Mononuclear cell (primary cell): ENCODE measurements around the gene MSANTD1. TPM values are rescaled to one million over a fixed set of nuclear protein-coding genes. Genes with fewer than 3 reads are reported as not detected.

Source experiments
- H3K27me3 ChIP-seq: 2 replicates; pipeline ENCODE4 v1.6.0; 2011; ENCODE audit warnings: low read length, control low read depth; ENCODE audit not compliant: insufficient read depth
- H3K4me1 ChIP-seq: 2 replicates; pipeline ENCODE4 v1.5.1; 2011; ENCODE audit warnings: mild to moderate bottlenecking, low read length, control low read depth; ENCODE audit not compliant: insufficient read depth
- H3K4me3 ChIP-seq: 2 replicates; pipeline ENCODE4 v1.5.1; 2011; ENCODE audit warnings: mild to moderate bottlenecking, low read length, moderate library complexity
- H3K9me3 ChIP-seq: 2 replicates; pipeline ENCODE4 v1.5.1; 2011; ENCODE audit warnings: low read depth, mild to moderate bottlenecking, control low read depth, low read length
- total RNA-seq: library from RNA; depleted of rRNA; stranded (reverse); fragments of >200 nt; gene quantifications from one replicate; pipeline ENCODE4 v1.2.3, GENCODE V29; 2012

Gene MSANTD1
- total RNA-seq, 1 donor, result 0.63 TPM

DNA sequence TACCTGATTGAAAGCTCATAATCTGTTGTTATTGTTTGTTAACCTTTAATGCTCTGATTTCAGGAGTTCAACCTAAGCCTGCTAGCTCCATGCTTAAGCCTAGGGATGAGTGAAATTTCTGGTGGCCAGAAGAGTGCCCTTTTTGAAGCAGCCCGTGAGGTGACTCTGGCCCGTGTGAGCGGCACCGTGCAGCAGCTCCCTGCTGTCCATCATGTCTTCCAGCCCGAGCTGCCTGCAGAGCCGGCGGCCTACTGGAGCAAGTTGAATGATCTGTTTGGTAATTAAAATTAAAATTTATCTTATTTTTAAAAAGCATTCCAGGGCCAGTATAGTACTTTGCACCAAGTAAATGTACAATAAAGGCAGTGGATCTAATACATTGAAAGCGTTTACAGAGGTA, 37.1 kb upstream of the MSANTD1 start:
- no peaks in the 10 kb centered on the region for H3K9me3 ChIP-seq
- no peaks in the 10 kb centered on the region for H3K27me3 ChIP-seq
- peaks cover 5% of the 10 kb centered on the region for H3K4me1 ChIP-seq
- no peak overlapping the region for H3K4me3 ChIP-seq

DNA sequence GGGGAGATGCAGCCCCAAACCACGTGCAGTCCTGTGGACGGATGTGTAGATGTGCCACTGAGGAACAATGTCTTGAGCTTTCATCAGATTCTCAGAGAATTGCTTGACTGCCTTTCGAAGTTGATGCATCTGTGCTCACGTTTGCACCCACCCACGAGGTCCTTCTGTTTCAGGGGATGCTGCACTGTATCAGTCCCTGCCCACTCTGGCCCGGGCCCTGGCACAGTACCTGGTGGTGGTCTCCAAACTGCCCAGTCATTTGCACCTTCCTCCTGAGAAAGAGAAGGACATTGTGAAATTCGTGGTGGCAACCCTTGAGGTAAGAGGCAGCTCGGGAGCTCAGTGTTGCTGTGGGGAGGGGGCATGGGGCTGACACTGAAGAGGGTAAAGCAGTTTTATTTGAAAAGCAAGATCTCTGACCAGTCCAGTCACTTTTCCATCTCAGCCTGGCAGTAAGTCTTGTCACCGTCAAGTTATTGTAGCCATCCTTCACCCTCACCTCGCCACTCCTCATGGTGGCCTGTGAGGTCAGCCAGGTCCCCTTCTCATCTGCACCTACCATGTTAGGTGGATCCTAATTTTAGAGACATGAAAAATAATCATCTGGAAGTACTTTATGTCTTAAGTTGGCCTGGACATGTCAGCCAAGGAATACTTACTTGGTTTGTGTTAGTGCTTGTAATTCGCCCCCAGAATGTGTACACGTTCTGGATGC, 36.4 kb upstream of the MSANTD1 start:
- Histone ChIP-seq H3K9me3 (no peaks in the 10 kb centered on the region), H3K27me3 (no peaks in the 10 kb centered on the region), H3K4me1 (peaks cover 3% of the 10 kb centered on the region), H3K4me3 (no peak overlapping the region)

DNA sequence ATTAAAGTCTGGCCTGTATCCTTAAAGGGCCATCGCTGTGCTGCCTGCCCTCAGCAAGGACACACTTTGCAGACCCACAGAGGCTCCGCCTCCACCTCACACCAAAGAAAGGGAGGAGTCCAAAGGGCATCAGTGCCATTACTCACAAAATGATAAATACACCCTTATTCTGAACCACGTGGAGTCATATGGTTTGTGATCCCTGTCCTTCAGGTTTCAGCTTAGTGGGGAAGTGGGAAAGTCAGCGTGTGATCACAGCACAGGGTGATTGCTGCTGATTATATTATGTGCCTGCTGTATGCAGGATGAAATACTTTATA, 35.9 kb upstream of the MSANTD1 start:
- Histone ChIP-seq H3K4me3 (no peak overlapping the region), H3K27me3 (no peaks in the 10 kb centered on the region), H3K4me1 (no peaks in the 10 kb centered on the region), H3K9me3 (no peaks in the 10 kb centered on the region)

DNA sequence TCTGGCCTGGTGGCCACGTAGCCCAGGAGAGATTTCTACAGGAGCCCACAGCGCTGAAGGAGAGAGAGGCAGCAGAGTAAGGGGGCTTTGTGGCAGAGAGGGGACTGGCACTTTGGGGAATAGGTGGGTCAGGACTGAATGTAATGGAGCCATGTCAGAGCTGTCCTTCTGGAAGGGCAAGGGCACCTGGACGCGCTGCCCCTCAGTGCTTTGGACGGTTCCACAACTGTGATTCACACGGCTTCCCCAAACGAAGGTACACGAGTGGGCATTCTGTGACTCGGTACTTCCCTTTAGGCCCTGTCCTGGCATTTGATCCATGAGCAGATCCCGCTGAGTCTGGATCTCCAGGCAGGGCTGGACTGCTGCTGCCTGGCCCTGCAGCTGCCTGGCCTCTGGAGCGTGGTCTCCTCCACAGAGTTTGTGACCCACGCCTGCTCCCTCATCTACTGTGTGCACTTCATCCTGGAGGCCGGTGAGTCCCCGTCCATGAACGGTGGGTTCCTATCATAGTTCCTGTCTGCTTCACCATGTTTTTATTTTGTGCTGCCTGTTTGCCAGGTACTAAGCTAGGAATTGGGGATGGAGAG, 35.2 kb upstream of the MSANTD1 start:
- Histone ChIP-seq H3K9me3 (no peaks in the 10 kb centered on the region), H3K4me1 (no peaks in the 10 kb centered on the region), H3K4me3 (no peak overlapping the region), H3K27me3 (no peaks in the 10 kb centered on the region)

DNA sequence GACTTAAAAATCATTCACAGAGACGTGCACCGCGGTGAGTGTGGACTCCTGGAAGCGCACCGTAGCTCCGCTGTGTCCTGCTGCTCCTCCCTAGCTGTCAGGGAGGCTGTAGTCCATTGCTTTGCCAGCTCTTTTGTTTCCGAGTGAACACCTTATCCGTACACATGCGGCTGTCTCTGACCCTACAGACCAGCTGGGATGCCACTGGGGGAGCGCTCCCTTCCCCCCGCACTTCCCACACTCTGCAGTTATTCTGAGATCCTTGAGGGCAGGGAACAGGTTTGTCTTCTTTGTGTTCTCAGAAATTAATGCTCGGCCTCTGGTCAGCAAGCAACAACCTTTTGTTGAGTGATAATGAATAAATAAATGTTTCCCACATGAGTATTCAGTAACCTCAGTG, 33.7 kb upstream of the MSANTD1 start:
- no peaks in the 10 kb centered on the region for H3K4me1 ChIP-seq
- no peak overlapping the region for H3K4me3 ChIP-seq
- H3K9me3 ChIP-seq, result no peaks in the 10 kb centered on the region
- no peaks in the 10 kb centered on the region for H3K27me3 ChIP-seq

DNA sequence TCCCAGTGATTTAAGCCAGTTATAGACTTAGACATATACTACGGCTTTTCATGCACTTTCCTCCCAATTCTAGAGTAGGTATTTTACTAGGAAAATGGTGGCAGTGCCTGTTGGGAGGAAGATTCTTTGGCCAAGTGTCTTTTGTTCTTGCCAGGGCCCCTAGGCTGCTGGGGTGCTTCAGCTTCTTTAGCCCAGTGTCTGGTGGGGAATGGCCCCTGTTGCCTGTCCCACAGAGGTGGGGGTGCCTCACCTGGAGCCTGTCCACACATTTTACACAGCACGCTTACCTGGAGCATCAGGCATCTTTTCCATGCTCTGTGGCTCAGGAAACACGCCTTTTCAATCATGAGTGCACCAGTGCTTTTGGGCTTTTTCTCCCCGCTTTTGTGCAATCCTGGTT, 33.2 kb upstream of the MSANTD1 start:
- Histone ChIP-seq H3K4me3 (no peak overlapping the region), H3K27me3 (no peaks in the 10 kb centered on the region), H3K4me1 (no peaks in the 10 kb centered on the region), H3K9me3 (no peaks in the 10 kb centered on the region)

DNA sequence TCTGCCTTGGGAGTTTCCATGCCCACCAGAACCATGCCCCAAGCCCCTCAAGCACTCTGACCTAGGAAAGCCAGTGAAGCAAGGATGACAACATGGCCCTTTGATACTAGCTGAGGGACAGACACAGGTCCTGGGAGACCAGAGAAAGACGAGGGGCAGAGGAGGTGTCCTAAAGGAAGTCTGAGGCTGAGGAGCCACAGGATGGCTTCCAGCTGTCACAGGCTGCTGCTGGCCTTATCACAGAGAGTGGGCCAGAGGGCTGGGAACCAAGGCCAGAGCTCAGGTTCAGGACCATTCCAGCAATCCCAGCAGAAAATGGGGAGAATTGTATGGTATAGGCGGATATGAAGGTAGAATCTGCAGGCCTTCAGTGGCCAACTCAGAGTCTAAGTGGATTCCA, 31.7 kb upstream of the MSANTD1 start:
- H3K27me3 ChIP-seq, result no peaks in the 10 kb centered on the region
- no peaks in the 10 kb centered on the region for H3K9me3 ChIP-seq
- no peaks in the 10 kb centered on the region for H3K4me1 ChIP-seq
- H3K4me3 ChIP-seq, result no peak overlapping the region

DNA sequence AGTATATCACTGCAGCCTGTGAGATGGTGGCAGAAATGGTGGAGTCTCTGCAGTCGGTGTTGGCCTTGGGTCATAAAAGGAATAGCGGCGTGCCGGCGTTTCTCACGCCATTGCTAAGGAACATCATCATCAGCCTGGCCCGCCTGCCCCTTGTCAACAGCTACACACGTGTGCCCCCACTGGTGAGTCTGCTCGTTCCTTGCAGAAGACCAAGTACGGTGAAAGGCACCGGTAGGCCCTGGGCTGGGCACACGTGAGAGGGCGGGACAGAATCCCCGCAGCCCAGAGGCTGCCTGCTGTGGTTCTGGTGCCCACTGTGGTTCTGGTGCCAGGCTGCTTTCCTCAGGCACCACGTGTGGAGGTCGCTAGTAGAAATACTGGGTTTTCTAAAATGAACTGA, 31.2 kb upstream of the MSANTD1 start:
- H3K27me3 ChIP-seq, result no peaks in the 10 kb centered on the region
- no peaks in the 10 kb centered on the region for H3K9me3 ChIP-seq
- H3K4me3 ChIP-seq, result no peak overlapping the region
- no peaks in the 10 kb centered on the region for H3K4me1 ChIP-seq

DNA sequence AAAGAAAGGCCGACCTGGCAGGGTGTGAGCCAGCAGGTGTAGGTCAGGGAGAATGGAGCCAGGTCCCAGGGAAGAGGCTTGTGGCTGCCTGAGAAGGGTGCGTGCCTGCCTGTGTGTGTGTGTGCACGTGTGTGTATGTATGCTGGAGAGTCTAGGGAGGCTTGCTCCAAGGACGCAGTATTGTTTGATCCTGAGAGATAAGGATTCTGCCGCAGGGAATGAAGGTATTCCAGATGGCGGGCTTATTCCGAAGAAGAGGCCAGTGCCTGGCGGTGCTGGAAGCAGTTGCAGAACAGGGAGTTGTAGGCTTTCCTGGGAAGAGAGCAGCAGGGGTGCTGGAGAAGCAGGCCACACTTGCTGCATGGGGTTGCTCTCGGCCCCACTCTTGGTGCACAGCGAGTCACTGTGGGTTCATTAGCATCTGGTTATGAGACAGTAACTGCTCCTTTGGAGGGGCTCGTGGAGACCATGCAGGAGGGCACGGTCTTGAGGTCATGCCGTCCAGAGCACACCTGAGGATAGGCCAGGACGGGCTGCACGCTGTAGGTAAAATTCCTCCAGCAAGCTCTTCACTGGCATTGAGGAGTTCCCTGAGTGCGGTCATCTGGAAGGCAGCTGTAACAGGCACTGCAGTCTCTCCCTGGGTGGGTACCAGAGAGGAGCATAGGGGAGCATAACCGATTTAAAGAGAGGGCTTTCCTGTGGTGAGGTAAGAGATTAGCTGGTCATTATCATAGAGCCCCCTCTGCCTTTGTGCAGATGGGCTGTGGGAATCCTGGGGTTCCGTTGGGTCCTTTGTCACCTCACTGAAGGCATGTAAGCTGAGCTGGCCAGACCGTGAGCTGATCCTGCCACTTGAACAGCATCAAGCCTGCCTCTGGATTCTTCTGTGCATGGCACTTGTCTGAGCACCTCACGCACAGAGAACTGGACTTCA, 29.9 kb upstream of the MSANTD1 start:
- H3K27me3 ChIP-seq, result no peaks in the 10 kb centered on the region
- no peaks in the 10 kb centered on the region for H3K9me3 ChIP-seq
- H3K4me3 ChIP-seq, result no peak overlapping the region
- peaks cover 10% of the 10 kb centered on the region for H3K4me1 ChIP-seq

DNA sequence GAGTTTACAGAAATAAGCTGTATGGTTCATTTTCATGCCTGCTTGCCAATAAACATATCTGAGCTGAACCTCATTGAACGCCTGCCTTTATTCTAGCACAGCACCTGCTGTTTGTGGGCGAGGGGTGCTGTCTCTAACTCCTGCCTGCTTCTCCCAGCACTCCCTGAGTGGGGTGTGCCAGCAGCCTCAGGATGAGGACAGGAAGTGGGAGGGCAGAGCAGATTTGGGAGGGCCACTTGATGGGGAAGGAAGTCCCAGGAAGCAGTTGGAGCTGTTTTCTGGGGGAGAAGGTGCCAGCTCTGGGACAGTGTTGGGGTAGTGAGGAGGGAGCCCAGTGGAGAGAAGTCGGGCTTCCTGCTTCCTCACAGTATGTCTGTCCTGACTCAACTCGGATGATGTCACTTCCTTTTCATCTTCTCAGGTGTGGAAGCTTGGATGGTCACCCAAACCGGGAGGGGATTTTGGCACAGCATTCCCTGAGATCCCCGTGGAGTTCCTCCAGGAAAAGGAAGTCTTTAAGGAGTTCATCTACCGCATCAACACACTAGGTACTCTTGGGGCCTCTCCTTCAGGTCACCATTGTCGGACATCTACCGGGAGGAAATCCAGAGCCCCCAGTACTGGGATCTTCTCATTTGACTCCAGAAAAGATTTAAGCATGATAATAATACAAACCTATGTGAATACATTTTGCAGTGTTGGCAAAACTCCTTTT, 29.0 kb upstream of the MSANTD1 start:
- Histone ChIP-seq H3K9me3 (no peaks in the 10 kb centered on the region), H3K4me1 (peaks cover 17% of the 10 kb centered on the region), H3K27me3 (no peaks in the 10 kb centered on the region), H3K4me3 (no peak overlapping the region)

DNA sequence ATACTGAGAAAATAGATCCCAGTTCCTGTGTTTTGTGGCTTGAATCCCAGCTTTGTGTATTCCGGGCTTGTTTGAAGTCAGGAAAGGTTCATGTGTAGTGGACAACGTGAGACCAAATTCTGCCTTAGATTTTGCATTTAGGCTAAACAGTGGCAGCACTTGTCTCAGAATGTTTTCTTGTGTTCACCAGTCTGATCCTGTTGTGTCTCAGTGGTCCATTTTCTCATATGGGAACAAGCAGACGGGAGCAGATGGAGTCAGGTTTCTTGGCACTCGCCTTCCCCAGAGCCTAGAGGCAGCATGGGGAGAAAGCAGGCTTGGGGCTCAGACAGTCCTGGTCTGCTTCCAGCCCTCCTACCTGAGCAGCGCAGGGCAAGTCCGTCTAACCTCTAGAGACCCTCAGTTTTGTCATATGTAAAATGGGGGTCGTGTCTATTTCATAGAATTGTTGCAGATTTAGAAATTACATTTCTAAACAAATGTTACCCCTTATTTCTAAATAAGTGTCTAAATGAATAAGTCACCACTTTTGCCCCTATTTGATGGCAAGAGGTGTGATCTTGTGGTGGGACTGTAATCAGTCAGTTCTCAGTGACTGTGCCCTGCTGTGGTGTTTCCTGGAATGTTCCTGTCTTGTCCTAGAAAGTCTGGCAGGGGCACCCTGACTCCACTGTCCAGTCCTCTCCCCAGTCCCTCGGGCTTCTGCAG, 28.3 kb upstream of the MSANTD1 start:
- H3K9me3 ChIP-seq, result no peaks in the 10 kb centered on the region
- peaks cover 25% of the 10 kb centered on the region for H3K4me1 ChIP-seq
- no peaks in the 10 kb centered on the region for H3K27me3 ChIP-seq
- H3K4me3 ChIP-seq, result no peak overlapping the region

DNA sequence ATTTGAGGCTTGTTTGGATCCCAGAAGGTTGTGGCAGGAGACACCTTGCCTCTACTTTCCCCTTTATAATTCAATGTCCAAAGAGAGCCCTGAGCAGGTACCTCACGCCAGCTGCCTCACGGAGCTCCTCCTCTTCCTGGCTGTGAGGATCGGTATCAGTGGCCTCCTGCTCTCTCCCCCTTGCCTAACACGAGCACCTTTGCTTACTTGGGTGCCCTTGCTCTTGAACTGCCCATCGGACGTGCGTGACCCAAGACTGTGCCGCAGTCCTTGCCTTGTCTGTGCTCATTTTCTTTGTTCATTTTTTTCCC, 27.8 kb upstream of the MSANTD1 start:
- Histone ChIP-seq H3K4me1 (peaks cover 28% of the 10 kb centered on the region), H3K4me3 (no peak overlapping the region), H3K9me3 (no peaks in the 10 kb centered on the region), H3K27me3 (no peaks in the 10 kb centered on the region)

DNA sequence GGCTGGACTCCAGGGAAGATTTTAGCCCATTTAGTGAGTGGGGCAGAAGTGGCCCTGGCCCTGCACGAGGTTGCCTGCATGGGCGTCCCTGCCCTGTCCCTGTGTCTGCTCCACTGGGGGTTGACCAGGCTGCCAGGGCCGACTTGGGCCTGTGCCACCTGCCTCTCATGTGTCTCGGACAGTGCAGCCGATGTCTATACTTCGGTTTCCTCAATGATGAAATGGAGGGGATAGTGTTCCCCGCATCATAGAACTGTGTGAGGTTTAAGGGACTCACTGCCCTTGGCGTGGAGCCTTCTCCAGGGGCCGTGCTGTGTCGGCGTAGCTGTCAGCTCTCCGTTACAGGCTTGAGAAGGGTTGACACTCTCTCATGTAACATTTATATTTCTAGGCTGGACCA, 27.0 kb upstream of the MSANTD1 start:
- Histone ChIP-seq H3K27me3 (no peaks in the 10 kb centered on the region), H3K9me3 (no peaks in the 10 kb centered on the region)

DNA sequence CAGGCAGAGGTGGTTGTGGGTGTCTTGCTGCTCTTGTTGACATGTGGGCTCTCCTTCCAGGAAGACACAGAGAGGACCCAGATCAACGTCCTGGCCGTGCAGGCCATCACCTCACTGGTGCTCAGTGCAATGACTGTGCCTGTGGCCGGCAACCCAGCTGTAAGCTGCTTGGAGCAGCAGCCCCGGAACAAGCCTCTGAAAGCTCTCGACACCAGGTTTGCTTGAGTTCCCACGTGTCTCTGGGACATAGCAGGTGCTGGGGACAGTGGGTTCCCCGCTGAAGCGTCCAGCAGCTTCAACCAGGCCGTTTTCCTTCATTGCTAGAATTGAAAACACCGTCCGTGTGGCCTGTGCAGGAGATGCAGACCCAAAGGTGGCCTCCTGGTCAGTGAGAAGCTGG, 25.6 kb upstream of the MSANTD1 start:
- Histone ChIP-seq H3K27me3 (no peaks in the 10 kb centered on the region), H3K4me3 (no peak overlapping the region), H3K4me1 (peaks cover 36% of the 10 kb centered on the region), H3K9me3 (no peaks in the 10 kb centered on the region)

More for the DNA sequence above, 27.0 kb upstream of the MSANTD1 start:
- Histone ChIP-seq H3K4me3 (no peak overlapping the region), H3K4me1 (peaks cover 35% of the 10 kb centered on the region)
